Heart left ventricle (tissue), 16 donors: ENCODE measurements around the gene NELFB. TPM values are rescaled to one million over a fixed set of nuclear protein-coding genes. Genes with fewer than 3 reads are reported as not detected.
A peak's percentile ranks its signal among the peaks of the same experiment; 100 is the strongest.

ENCODE experiments used
- ATAC-seq, 4 donors: fragments of 200-7000 bp; cut with Tn5 transposase; one replicate each; pipeline ENCODE4 v1.9.1; 2020 to 2022; ENCODE audit warnings: moderate library complexity in 4 of 4, mild to moderate bottlenecking in 3 of 4, moderate number of reproducible peaks in 1 of 4
- DNase-seq, 5 donors: peaks; one replicate each; pipeline ENCODE4 v3.0.0-alpha.2; 2020
- H3K27ac ChIP-seq, 12 donors: fragments of 200-600 bp; sonication (generic) in 4 of 12; one replicate each; pipeline versions ENCODE4 v1.5.0 to v1.8.0; 2016 to 2022; ENCODE audit warnings: mild to moderate bottlenecking in 2 of 12
- H3K27me3 ChIP-seq, 9 donors: fragments of 200-600 bp; sonication (generic) in 2 of 9; one replicate each; pipeline versions ENCODE4 v1.5.1 to v1.8.0; 2016 to 2022; ENCODE audit warnings: mild to moderate bottlenecking in 3 of 9
- H3K36me3 ChIP-seq, 9 donors: fragments of 200-600 bp; sonication (generic) in 2 of 9; one replicate each; pipeline versions ENCODE4 v1.5.0 to v1.8.0; 2018 to 2022; ENCODE audit warnings: mild to moderate bottlenecking in 2 of 9
- H3K4me1 ChIP-seq, 12 donors: fragments of 200-600 bp; sonication (generic) in 4 of 12; one replicate each; pipeline versions ENCODE4 v1.5.0 to v1.8.0; 2016 to 2022; ENCODE audit warnings: mild to moderate bottlenecking in 3 of 12
- H3K4me3 ChIP-seq, 12 donors: fragments of 200-600 bp; sonication (generic) in 4 of 12; one replicate each; pipeline versions ENCODE4 v1.5.0 to v1.8.0; 2017 to 2022; ENCODE audit warnings: mild to moderate bottlenecking in 9 of 12, moderate library complexity in 4 of 12
- H3K9me3 ChIP-seq, 12 donors: fragments of 200-600 bp; sonication (generic) in 4 of 12; one replicate each; pipeline versions ENCODE4 v1.5.0 to v1.8.0; 2016 to 2022; ENCODE audit warnings: mild to moderate bottlenecking in 1 of 12
- CTCF ChIP-seq, 12 donors: fragments of 200-600 bp; sonication (generic) in 4 of 12; IDR thresholded peaks; one replicate each; pipeline versions ENCODE4 v1.5.0 to v1.8.0; 2018 to 2022; ENCODE audit warnings: antibody characterized with exemption in 12 of 12, mild to moderate bottlenecking in 5 of 12
- POLR2A ChIP-seq, 2 donors: fragments of 450-650 bp; IDR thresholded peaks; one replicate each; pipeline ENCODE4 v1.6.1; 2017; ENCODE audit warnings: antibody characterized with exemption in 2 of 2, mild to moderate bottlenecking in 2 of 2, moderate library complexity in 2 of 2
- WGBS, 4 donors: extraction: QIAGEN DNeasy Blood & Tissue Kit in 2 of 4; methylation state at CpG; one replicate each; pipeline versions ENCODE4 v1.1.5 to v1.1.7; 2013 to 2018; 5-methylcytosine and 5-hydroxymethylcytosine counted together
- intact Hi-C, 10 donors: fragments of 100-400 bp; cut with DNase I; formaldehyde crosslinking; loops; one replicate each; pipeline versions ENCODE4 v1.11.1 to v1.14.2; 2022
- polyA plus RNA-seq, 2 donors: library from polyadenylated mRNA; stranded (reverse); fragments of 200-250 nt; gene quantifications; one replicate each; pipeline ENCODE4 v1.2.3, GENCODE V29; 2013
- total RNA-seq, 9 donors: library from RNA; depleted of rRNA in 2 of 9; stranded (reverse); fragments of >200 nt in 2 of 9; fragmentation: NEBNext Ultra II Directional in 3 of 9; extraction: Animal tissue kit (Norgen Biotek cat#: 25700) in 3 of 9; gene quantifications; one replicate each; pipeline versions ENCODE4 v1.1.0 to v1.2.4, GENCODE V29; 2016 to 2023
- donor health status: ischemic (EF 13 %, LVEDD 7.1; RV severe dilation, severe dysfunction).
- donor health status: healthy with polysubstance abuse.
- donor health status: DM: no; HTN: yes; CAD: no.
- donor health status: DM: no; HTN: no; CAD: no.
- donor health status: ischemic (EF 25% LVEDD 6.9; RV normal size, moderate dysfunction).
- donor health status: ischemic (EF 25% LVEDD 5.7; RV mildly dilated, moderate dysfunction).
- donor health status: healthy.
- donor health status: DM: yes; HTN: yes; CAD: no.
- donor health status: ischemic (EF 35%, LVEDD 5.7; RV mildly dilated, moderate dysfunction).
- donor health status: nonischemic (EF 11% LVEDD 7.7; RV severe dilation, severe dysfunction).
- donor health status: DM: yes; HTN: yes; CAD: no.
- donor health status: PGD.
- donor health status: ischemic (EF 29% LVEDD 5.4; RV normal size, mild dysfunction).
- donor health status: nonischemic (EF 23%, LVEDD 6.1; RV moderate dilation, normal function).

The NELFB gene
- total and polyA plus RNA-seq, 11 donors = 31.4 to 77.8 (median 38.1) TPM

- DNase-seq (peak in 2 of 5 donors; percentile 23 to 24), ATAC-seq (no peak)
- WGBS, 4 donors = 74 to 85% (median 81%) methylated on average over 15 of the region's 15 CpGs
- peaks cover 0 to 40% (median 21%) of the 10 kb centered on the region in 12 donors for H3K4me1 ChIP-seq
- peaks cover 0 to 3% (median 0%) of the 10 kb centered on the region in 12 donors for H3K9me3 ChIP-seq
- H3K4me3 ChIP-seq = no peak overlapping the region
- no peaks in the 10 kb centered on the region for H3K36me3 ChIP-seq
- H3K27ac ChIP-seq = no peak overlapping the region
- intact Hi-C loops = loop anchor here in 4 of 10 donors (5.0 to 10.0 kb wide), 4 partner anchors 114 to 234 kb away; no protein-coding TSS in a partner anchor
- TF ChIP-seq POLR2A (IDR thresholded peaks at IDR 0.05) = no peak
- TF ChIP-seq CTCF (IDR thresholded peaks at IDR 0.05) = no peak
- H3K27me3 ChIP-seq = peaks cover 0 to 41% (median 14%) of the 10 kb centered on the region in 9 donors
Observed at GRCh38 chr9:137293094-137293481, 38.0 kb downstream of the NELFB start.

GRCh38 chr9:137293482-137294090, 38.5 kb downstream of the NELFB start:
- 69 to 79% (median 73%) methylated on average over 29 of the region's 29 CpGs for WGBS, 4 donors
- TF ChIP-seq POLR2A (IDR thresholded peaks at IDR 0.05) = no peak
- no peak for TF ChIP-seq CTCF (IDR thresholded peaks at IDR 0.05)
- Histone ChIP-seq H3K4me1 (peaks cover 0 to 45% (median 25%) of the 10 kb centered on the region in 12 donors), H3K4me3 (no peak overlapping the region), H3K9me3 (peaks cover 0 to 3% (median 0%) of the 10 kb centered on the region in 12 donors), H3K36me3 (no peaks in the 10 kb centered on the region), H3K27ac (no peak overlapping the region), H3K27me3 (peaks cover 0 to 46% (median 15%) of the 10 kb centered on the region in 9 donors)
- intact Hi-C loops = loop anchor here in 6 of 10 donors (2.0 to 10.0 kb wide), 6 partner anchors 113 to 234 kb away; no protein-coding TSS in a partner anchor
- no peak for ATAC-seq
- no peak for DNase-seq

GRCh38 chr9:137294091-137294680, 39.1 kb downstream of the NELFB start:
- Histone ChIP-seq H3K27me3 (peaks cover 0 to 52% (median 20%) of the 10 kb centered on the region in 9 donors), H3K27ac (peak overlapping the region in 1 of 12 donors; percentile 89), H3K36me3 (peaks cover 0 to 4% (median 0%) of the 10 kb centered on the region in 9 donors), H3K4me3 (no peak overlapping the region), H3K9me3 (peaks cover 0 to 3% (median 0%) of the 10 kb centered on the region in 12 donors), H3K4me1 (peaks cover 0 to 49% (median 25%) of the 10 kb centered on the region in 12 donors)
- no peak for TF ChIP-seq POLR2A (IDR thresholded peaks at IDR 0.05)
- no peak for TF ChIP-seq CTCF (IDR thresholded peaks at IDR 0.05)
- peak in 3 of 4 donors; percentile 5 to 45 (median 31) for ATAC-seq
- 32 to 40% (median 34%) methylated on average over 11 of the region's 11 CpGs for WGBS, 4 donors
- peak in 3 of 5 donors; percentile 36 to 40 (median 37) for DNase-seq
- intact Hi-C loops = loop anchor here in 6 of 10 donors (2.0 to 10.0 kb wide), 6 partner anchors 113 to 233 kb away; no protein-coding TSS in a partner anchor
